ENCODE data around the gene SNX25. TPM values are rescaled to one million over a fixed set of nuclear protein-coding genes. Genes with fewer than 3 reads are reported as not detected.
A peak's percentile ranks its signal among the peaks of the same experiment; 100 is the strongest.

The SNX25 gene
- total and polyA plus RNA-seq, 2 of the 13 experiments (the other 11 are each of a cell fraction or from before 2014, with no cell fraction given), result 23.4 to 23.5 TPM

GRCh38 chr4:185395956-185396723 lies 186.7 kb downstream of the SNX25 start (continued):
- TF ChIP-seq ZMYM3 (CRISPR knock-in tag; IDR thresholded peaks at IDR 0.05) (peak; percentile 57; the same call in 1 of the 2 replicates), ZNF646 (CRISPR knock-in tag; IDR thresholded peaks at IDR 0.05) (no peak), ZFP62 (CRISPR knock-in tag; IDR thresholded peaks at IDR 0.05) (peak; percentile 39; the same call in 1 of the 2 replicates), ZNF780A (CRISPR knock-in tag; IDR thresholded peaks at IDR 0.05) (no peak), ATF7 (IDR thresholded peaks at IDR 0.05) (no peak), ATF7 (CRISPR knock-in tag; IDR thresholded peaks at IDR 0.05) (no peak), SATB2 (CRISPR knock-in tag; IDR thresholded peaks at IDR 0.05) (peak; percentile 45; the same call in 1 of the 2 replicates), ZNF629 (CRISPR knock-in tag; conservative IDR thresholded peaks at IDR 0.05) (0 out of 2 replicates have a peak, but pooled peaks have one; percentile 11), ZFY (CRISPR knock-in tag; IDR thresholded peaks at IDR 0.05) (peak; percentile 82), RAD21 (CRISPR knock-in tag; IDR thresholded peaks at IDR 0.05) (peak; percentile 42; the same call in 1 of the 2 replicates), EZH2 (conservative IDR thresholded peaks at IDR 0.05; ENCODE audit: low read depth, low read length) (no peak), DR1 (CRISPR knock-in tag; IDR thresholded peaks at IDR 0.05) (peak; percentile 37; the same call in 1 of the 2 replicates), NFYB (CRISPR knock-in tag; IDR thresholded peaks at IDR 0.05) (peak; percentile 71)
- TF ChIP-seq, protein P1, sequence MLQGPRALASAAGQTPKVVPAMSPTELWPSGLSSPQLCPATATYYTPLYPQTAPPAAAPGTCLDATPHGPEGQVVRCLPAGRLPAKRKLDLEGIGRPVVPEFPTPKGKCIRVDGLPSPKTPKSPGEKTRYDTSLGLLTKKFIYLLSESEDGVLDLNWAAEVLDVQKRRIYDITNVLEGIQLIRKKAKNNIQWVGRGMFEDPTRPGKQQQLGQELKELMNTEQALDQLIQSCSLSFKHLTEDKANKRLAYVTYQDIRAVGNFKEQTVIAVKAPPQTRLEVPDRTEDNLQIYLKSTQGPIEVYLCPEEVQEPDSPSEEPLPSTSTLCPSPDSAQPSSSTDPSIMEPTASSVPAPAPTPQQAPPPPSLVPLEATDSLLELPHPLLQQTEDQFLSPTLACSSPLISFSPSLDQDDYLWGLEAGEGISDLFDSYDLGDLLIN (CRISPR knock-in tag; IDR thresholded peaks at IDR 0.05; ENCODE audit: borderline replicate concordance), result no peak; the same call in 1 of the 2 replicates
- TF ChIP-seq, protein P2, sequence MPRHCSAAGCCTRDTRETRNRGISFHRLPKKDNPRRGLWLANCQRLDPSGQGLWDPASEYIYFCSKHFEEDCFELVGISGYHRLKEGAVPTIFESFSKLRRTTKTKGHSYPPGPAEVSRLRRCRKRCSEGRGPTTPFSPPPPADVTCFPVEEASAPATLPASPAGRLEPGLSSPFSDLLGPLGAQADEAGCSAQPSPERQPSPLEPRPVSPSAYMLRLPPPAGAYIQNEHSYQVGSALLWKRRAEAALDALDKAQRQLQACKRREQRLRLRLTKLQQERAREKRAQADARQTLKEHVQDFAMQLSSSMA (CRISPR knock-in tag; IDR thresholded peaks at IDR 0.05), result no peak; the same call in 1 of the 2 replicates
